ENCODE measurements around the gene UNCX.

Gene UNCX

GRCh38 chr7:1254281-1255079, 21.8 kb downstream of the UNCX start:
- Histone ChIP-seq H3F3A (ENCODE audit: low read depth) (no peaks in the 10 kb centered on the region), H3K27me3 (ENCODE audit: insufficient read depth, low read length, poor library complexity, severe bottlenecking) (no peaks in the 10 kb centered on the region), H3K9ac (ENCODE audit: low read depth, low read length, poor library complexity, severe bottlenecking) (no peak overlapping the region), H3K9me2 (replicated peaks; ENCODE audit: low read depth, low read length) (no peaks in the 10 kb centered on the region), H3K79me2 (ENCODE audit: insufficient read depth, low read length) (no peaks in the 10 kb centered on the region), H4K20me1 (ENCODE audit: insufficient read depth, low read length, poor library complexity, severe bottlenecking) (no peaks in the 10 kb centered on the region), H3K36me3 (ENCODE audit: insufficient read depth, low read length) (no peaks in the 10 kb centered on the region), H2AFZ (ENCODE audit: low read length) (no peak overlapping the region), H3K4me2 (ENCODE audit: low read depth, low read length, poor library complexity, severe bottlenecking) (no peak overlapping the region), H3K4me3 (ENCODE audit: low read length, poor library complexity, severe bottlenecking) (no peak overlapping the region), H3K9me3 (ENCODE audit: insufficient read depth, low read depth, low read length) (no peaks in the 10 kb centered on the region), H3K4me1 (ENCODE audit: insufficient read depth, low read length, poor library complexity, severe bottlenecking) (no peaks in the 10 kb centered on the region)
- TF ChIP-seq CTCF (conservative IDR thresholded peaks at IDR 0.05; ENCODE audit: low read length) (no peak), EZH2phosphoT487 (IDR thresholded peaks at IDR 0.05; ENCODE audit: borderline replicate concordance) (no peak)

GRCh38 chr7:1255080-1255816, 22.6 kb downstream of the UNCX start:
- Histone ChIP-seq H3F3A (ENCODE audit: low read depth) (no peaks in the 10 kb centered on the region), H3K79me2 (ENCODE audit: insufficient read depth, low read length) (no peaks in the 10 kb centered on the region), H3K9me3 (ENCODE audit: insufficient read depth, low read depth, low read length) (no peaks in the 10 kb centered on the region), H2AFZ (ENCODE audit: low read length) (no peak overlapping the region), H3K9ac (ENCODE audit: low read depth, low read length, poor library complexity, severe bottlenecking) (no peak overlapping the region), H3K4me2 (ENCODE audit: low read depth, low read length, poor library complexity, severe bottlenecking) (no peak overlapping the region), H3K27me3 (ENCODE audit: insufficient read depth, low read length, poor library complexity, severe bottlenecking) (no peaks in the 10 kb centered on the region), H3K36me3 (ENCODE audit: insufficient read depth, low read length) (no peaks in the 10 kb centered on the region), H3K9me2 (replicated peaks; ENCODE audit: low read depth, low read length) (no peaks in the 10 kb centered on the region), H4K20me1 (ENCODE audit: insufficient read depth, low read length, poor library complexity, severe bottlenecking) (no peaks in the 10 kb centered on the region), H3K4me3 (ENCODE audit: low read length, poor library complexity, severe bottlenecking) (no peak overlapping the region), H3K4me1 (ENCODE audit: insufficient read depth, low read length, poor library complexity, severe bottlenecking) (no peaks in the 10 kb centered on the region)
- TF ChIP-seq CTCF (conservative IDR thresholded peaks at IDR 0.05; ENCODE audit: low read length), result no peak
- TF ChIP-seq EZH2phosphoT487 (IDR thresholded peaks at IDR 0.05; ENCODE audit: borderline replicate concordance), result no peak

- H3K4me2 ChIP-seq (ENCODE audit: low read depth, low read length, poor library complexity, severe bottlenecking), result no peak overlapping the region
- no peak overlapping the region for H3K9ac ChIP-seq (ENCODE audit: low read depth, low read length, poor library complexity, severe bottlenecking)
- H3K36me3 ChIP-seq (ENCODE audit: insufficient read depth, low read length), result no peaks in the 10 kb centered on the region
- H4K20me1 ChIP-seq (ENCODE audit: insufficient read depth, low read length, poor library complexity, severe bottlenecking), result no peaks in the 10 kb centered on the region
- H3K79me2 ChIP-seq (ENCODE audit: insufficient read depth, low read length), result no peaks in the 10 kb centered on the region
- H3K9me2 ChIP-seq (replicated peaks; ENCODE audit: low read depth, low read length), result no peaks in the 10 kb centered on the region
- TF ChIP-seq EZH2phosphoT487 (IDR thresholded peaks at IDR 0.05; ENCODE audit: borderline replicate concordance) (no peak), CTCF (conservative IDR thresholded peaks at IDR 0.05; ENCODE audit: low read length) (no peak)
- no peaks in the 10 kb centered on the region for H3K4me1 ChIP-seq (ENCODE audit: insufficient read depth, low read length, poor library complexity, severe bottlenecking)
- H3K9me3 ChIP-seq (ENCODE audit: insufficient read depth, low read depth, low read length), result no peaks in the 10 kb centered on the region
- H3K4me3 ChIP-seq (ENCODE audit: low read length, poor library complexity, severe bottlenecking), result no peak overlapping the region
- H3K27me3 ChIP-seq (ENCODE audit: insufficient read depth, low read length, poor library complexity, severe bottlenecking), result no peaks in the 10 kb centered on the region
- no peak overlapping the region for H2AFZ ChIP-seq (ENCODE audit: low read length)
- H3F3A ChIP-seq (ENCODE audit: low read depth), result no peaks in the 10 kb centered on the region
These were observed 23.2 kb downstream of the UNCX start for GRCh38 chr7:1255817-1256340.
